Spleen (tissue), 11 donors: ENCODE results near the gene TSPYL4. TPM values are rescaled to one million over a fixed set of nuclear protein-coding genes. Genes with fewer than 3 reads are reported as not detected.
"Not testable (repeated sequence)": the region's sequence is repeated elsewhere in the genome, so short reads cannot be mapped to it uniquely, and the experiment has no call there.

Experiments
- DNase-seq: peaks from one replicate; pipeline ENCODE4 v3.0.0-alpha.2; 2020
- H3K27ac ChIP-seq, 8 donors: fragments of 200-600 bp; sonication (generic) in 7 of 8; 1 replicate in 4 of 8; 2 replicates in 4 of 8; pipeline versions ENCODE4 v1.5.0 to v1.8.0; 2016 to 2021; ENCODE audit warnings: inconsistent platforms in 4 of 8, mild to moderate bottlenecking in 4 of 8, moderate library complexity in 1 of 8
- H3K27me3 ChIP-seq, 7 donors: fragments of 200-600 bp; sonication (generic) in 6 of 7; replicated peaks in 1 of 7; 1 replicate in 4 of 7; 2 replicates in 3 of 7; pipeline versions ENCODE4 v1.5.0 to v1.8.0; 2016 to 2021; ENCODE audit warnings: inconsistent platforms in 3 of 7, mild to moderate bottlenecking in 1 of 7
- H3K36me3 ChIP-seq, 6 donors: fragments of 200-600 bp; sonication (generic) in 5 of 6; 1 replicate in 4 of 6; 2 replicates in 2 of 6; pipeline versions ENCODE4 v1.5.0 to v1.8.0; 2016 to 2021; ENCODE audit warnings: inconsistent platforms in 2 of 6
- H3K4me1 ChIP-seq, 6 donors: fragments of 200-600 bp; sonication (generic) in 5 of 6; 1 replicate in 3 of 6; 2 replicates in 3 of 6; pipeline versions ENCODE4 v1.5.0 to v1.8.0; 2016 to 2021; ENCODE audit warnings: inconsistent platforms in 3 of 6
- H3K4me3 ChIP-seq, 8 donors: fragments of 200-600 bp; sonication (generic) in 7 of 8; 1 replicate in 4 of 8; 2 replicates in 4 of 8; pipeline versions ENCODE4 v1.5.0 to v1.8.0; 2016 to 2021; ENCODE audit warnings: inconsistent platforms in 4 of 8, mild to moderate bottlenecking in 4 of 8, moderate library complexity in 2 of 8
- H3K9me3 ChIP-seq, 8 donors: fragments of 200-600 bp; sonication (generic) in 7 of 8; 1 replicate in 4 of 8; 2 replicates in 4 of 8; pipeline versions ENCODE4 v1.5.0 to v1.8.0; 2016 to 2021; ENCODE audit warnings: inconsistent platforms in 4 of 8
- CTCF ChIP-seq, 11 experiments: fragments of 200-600 bp in 7 of 11; fragments of 450-650 bp in 4 of 11; sonication (generic) in 4 of 11; IDR thresholded peaks in 8 of 11; conservative IDR thresholded peaks in 3 of 11; 1 replicate in 7 of 11; 2 replicates in 4 of 11; pipeline versions ENCODE4 v1.4.0 to v1.8.0; 2016 to 2021; ENCODE audit warnings: antibody characterized with exemption in 11 of 11, inconsistent platforms in 4 of 11, mild to moderate bottlenecking in 1 of 11
- POLR2A ChIP-seq, 3 donors: fragments of 450-650 bp; IDR thresholded peaks; one replicate each; pipeline ENCODE4 v1.5.1; 2017; ENCODE audit warnings: antibody characterized with exemption in 3 of 3, mild to moderate bottlenecking in 1 of 3
- POLR2AphosphoS5 ChIP-seq, 3 donors: sonication (generic); formaldehyde crosslinking; IDR thresholded peaks; one replicate each; pipeline ENCODE4 v1.5.1; 2017; ENCODE audit warnings: antibody characterized with exemption in 3 of 3
- WGBS, 5 donors: extraction: QIAGEN DNeasy Blood & Tissue Kit in 3 of 5; methylation state at CpG; one replicate each; pipeline versions ENCODE4 v1.1.5 to v1.1.7; 2013 to 2018; 5-methylcytosine and 5-hydroxymethylcytosine counted together
- intact Hi-C: fragments of 100-400 bp; cut with DNase I; formaldehyde crosslinking; loops from one replicate; pipeline ENCODE4 v1.15.0; 2023; ENCODE audit warnings: low total_unique reads
- polyA plus RNA-seq, 3 donors: library from polyadenylated mRNA; stranded (reverse); fragments of 200-250 nt; gene quantifications; one replicate each; pipeline ENCODE4 v1.2.1, GENCODE V29; 2013
- total RNA-seq, 7 donors: library from RNA; depleted of rRNA in 3 of 7; stranded (reverse); fragments of >200 nt in 3 of 7; fragmentation: NEBNext Ultra II Directional in 4 of 7; extraction: Animal tissue kit (Norgen Biotek cat#: 25700) in 4 of 7; gene quantifications; one replicate each; pipeline versions ENCODE4 v1.1.0 to v1.2.1, GENCODE V29; 2016 to 2021
- donor health status: healthy with polysubstance abuse.
- donor health status: DM: no; HTN: no; CAD: no; lungs with moderate emphysema.
- donor health status: DM: no; HTN: no; CAD: no.
- donor health status: Bipolar disorder and iron deficiency.
- donor health status: healthy.
- donor health status: DM: no; HTN: no; CAD: no.
- donor health status: DM: yes; HTN: yes; CAD: no.

The TSPYL4 gene
- total and polyA plus RNA-seq, 10 donors, result 7.2 to 19.0 (median 12.2) TPM

- WGBS, 5 donors, result 89 to 95% (median 91%) methylated on average over 2 of the region's 2 CpGs
- no peaks in the 10 kb centered on the region for H3K9me3 ChIP-seq
- no peak overlapping the region for H3K4me3 ChIP-seq
- H3K27ac ChIP-seq, result no peak overlapping the region
- peaks cover 0 to 20% (median 6%) of the 10 kb centered on the region in 6 donors for H3K4me1 ChIP-seq
- no peak for DNase-seq
- H3K27me3 ChIP-seq, result no peaks in the 10 kb centered on the region
- H3K36me3 ChIP-seq, result no peaks in the 10 kb centered on the region
- no peak for TF ChIP-seq POLR2A (IDR thresholded peaks at IDR 0.05)
- no peak for TF ChIP-seq CTCF (IDR thresholded peaks at IDR 0.05 in 8 of 11, conservative IDR thresholded peaks at IDR 0.05 in 3 of 11)
- TF ChIP-seq POLR2AphosphoS5 (IDR thresholded peaks at IDR 0.05), result no peak
- intact Hi-C loops, result no loop called here
Measured at GRCh38 chr6:116289876-116290275, 36.0 kb upstream of the TSPYL4 start.

DNA sequence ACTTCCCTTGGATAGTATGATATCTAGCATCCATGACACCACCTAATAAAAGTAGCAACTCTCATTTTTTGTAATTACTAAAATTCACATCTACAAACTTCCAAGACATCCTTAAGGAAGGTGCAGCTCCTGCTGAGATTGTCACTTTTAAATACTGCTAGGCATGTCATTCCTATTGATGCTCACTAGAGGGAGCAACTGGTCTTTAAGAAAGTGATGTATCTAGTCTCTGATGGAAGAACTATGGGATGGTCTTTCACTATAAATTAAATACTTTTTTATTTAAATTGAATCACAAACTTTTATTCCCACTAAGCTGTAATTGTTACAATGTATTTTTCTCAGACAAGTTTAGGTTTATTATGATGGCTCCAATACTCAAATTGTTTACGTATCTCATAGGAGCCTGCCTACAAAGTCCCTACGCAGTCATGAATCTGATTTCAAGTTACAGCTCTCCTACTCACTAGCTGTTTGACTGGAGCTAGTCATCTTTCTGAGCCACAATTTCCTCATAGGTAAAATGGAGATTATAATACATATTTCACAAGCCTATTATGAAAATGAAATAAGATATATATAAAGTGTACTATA is 33.9 kb upstream of the TSPYL4 start:
- 88 to 93% (median 90%) methylated on average over 2 of the region's 2 CpGs for WGBS, 5 donors
- H3K27me3 ChIP-seq, result no peaks in the 10 kb centered on the region
- peaks cover 0 to 34% (median 6%) of the 10 kb centered on the region in 6 donors for H3K4me1 ChIP-seq
- H3K27ac ChIP-seq, result no peak overlapping the region
- H3K9me3 ChIP-seq, result no peaks in the 10 kb centered on the region
- TF ChIP-seq CTCF (IDR thresholded peaks at IDR 0.05 in 8 of 11, conservative IDR thresholded peaks at IDR 0.05 in 3 of 11) (peak; percentile 60 to 91 (median 85)), POLR2AphosphoS5 (IDR thresholded peaks at IDR 0.05) (no peak)
- intact Hi-C loops, result no loop called here
- no peak overlapping the region for H3K4me3 ChIP-seq
- H3K36me3 ChIP-seq, result no peaks in the 10 kb centered on the region
- DNase-seq, result no peak

GRCh38 chr6:116286773-116287358 is 33.0 kb upstream of the TSPYL4 start:
- WGBS, 5 donors, result 71 to 85% (median 74%) methylated on average over 1 of the region's 1 CpG
- intact Hi-C loops, result no loop called here
- no peak for TF ChIP-seq POLR2A (IDR thresholded peaks at IDR 0.05)
- TF ChIP-seq POLR2AphosphoS5 (IDR thresholded peaks at IDR 0.05), result no peak
- TF ChIP-seq CTCF (IDR thresholded peaks at IDR 0.05 in 8 of 11, conservative IDR thresholded peaks at IDR 0.05 in 3 of 11), result no peak

DNA sequence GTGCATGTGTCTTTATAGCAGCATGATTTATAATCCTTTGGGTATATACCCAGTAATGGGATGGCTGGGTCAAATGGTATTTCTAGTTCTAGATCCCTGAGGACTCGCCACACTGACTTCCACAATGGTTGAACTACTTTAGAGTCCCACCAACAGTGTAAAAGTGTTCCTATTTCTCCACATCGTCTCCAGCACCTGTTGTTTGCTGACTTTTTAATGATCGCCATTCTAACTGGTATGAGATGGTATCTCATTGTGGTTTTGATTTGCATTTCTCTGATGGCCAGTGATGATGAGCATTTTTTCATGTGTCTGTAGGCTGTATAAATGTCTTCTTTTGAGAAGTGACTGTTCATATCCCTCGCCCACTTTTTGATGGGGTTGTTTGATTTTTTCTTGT is 31.1 kb upstream of the TSPYL4 start:
- H3K9me3 ChIP-seq, H3K36me3 ChIP-seq, H3K4me3 ChIP-seq, DNase-seq, H3K27ac ChIP-seq, H3K27me3 ChIP-seq: not testable (repeated sequence)
- intact Hi-C loops, result loop anchor here (5.0 kb wide), 1 partner anchor 247 kb away; no protein-coding TSS in a partner anchor
- WGBS, 5 donors, result 81 to 97% (median 94%) methylated on average over 4 of the region's 4 CpGs
- H3K4me1 ChIP-seq, result peaks cover 17 to 60% (median 25%) of the 10 kb centered on the region in 6 donors

More at GRCh38 chr6:116286773-116287358, 33.0 kb upstream of the TSPYL4 start:
- H3K27ac ChIP-seq, result no peak overlapping the region
- no peak for DNase-seq
- H3K4me3 ChIP-seq, result no peak overlapping the region
- H3K4me1 ChIP-seq, result peaks cover 0 to 42% (median 12%) of the 10 kb centered on the region in 6 donors
- H3K27me3 ChIP-seq, result no peaks in the 10 kb centered on the region
- H3K9me3 ChIP-seq, result no peaks in the 10 kb centered on the region
- no peaks in the 10 kb centered on the region for H3K36me3 ChIP-seq
